Stomach (tissue), 9 donors: Measurements from ENCODE around the gene ISG20. TPM values are rescaled to one million over a fixed set of nuclear protein-coding genes. Genes with fewer than 3 reads are reported as not detected.

Experiments used
- DNase-seq, 2 donors: peaks; one replicate each; pipeline versions ENCODE4 v3.0.0 to v3.0.0-alpha.2; 2013 to 2019
- H3K27ac ChIP-seq, 5 donors: fragments of 200-600 bp in 4 of 5; sonication (generic) in 4 of 5; one replicate each; pipeline ENCODE4 v1.5.1; 2013 to 2019; ENCODE audit warnings: mild to moderate bottlenecking in 1 of 5, moderate library complexity in 1 of 5
- H3K27me3 ChIP-seq, 3 donors: fragments of 200-600 bp; sonication (generic); one replicate each; pipeline ENCODE4 v1.5.1; 2017 to 2019; ENCODE audit warnings: mixed run types in 1 of 3
- H3K36me3 ChIP-seq, 4 donors: fragments of 200-600 bp; sonication (generic); 1 replicate in 3 of 4; 2 replicates in 1 of 4; pipeline ENCODE4 v1.5.1; 2016 to 2019
- H3K4me1 ChIP-seq, 4 donors: fragments of 200-600 bp; sonication (generic); one replicate each; pipeline ENCODE4 v1.5.1; 2016 to 2019
- H3K4me3 ChIP-seq, 4 donors: fragments of 200-600 bp; sonication (generic) in 3 of 4; one replicate each; pipeline ENCODE4 v1.5.1; 2016 to 2019; ENCODE audit warnings: mild to moderate bottlenecking in 1 of 4
- H3K9me3 ChIP-seq, 4 donors: fragments of 200-600 bp; sonication (generic); one replicate each; pipeline ENCODE4 v1.5.1; 2016 to 2019
- EP300 ChIP-seq: sonication (generic); formaldehyde crosslinking; IDR thresholded peaks from one replicate; pipeline ENCODE4 v1.6.1; 2017; ENCODE audit warnings: antibody characterized with exemption
- POLR2A ChIP-seq, 4 donors: fragments of 450-650 bp; IDR thresholded peaks; one replicate each; pipeline ENCODE4 v1.6.1; 2016; ENCODE audit warnings: antibody characterized with exemption in 4 of 4, control low read depth in 2 of 4, mild to moderate bottlenecking in 1 of 4, moderate library complexity in 1 of 4
- POLR2AphosphoS5 ChIP-seq, 3 donors: sonication (generic); formaldehyde crosslinking; IDR thresholded peaks; one replicate each; pipeline ENCODE4 v1.6.1; 2016; ENCODE audit warnings: antibody characterized with exemption in 3 of 3
- WGBS, 5 donors: extraction: QIAGEN DNeasy Blood & Tissue Kit in 3 of 5; methylation state at CpG; one replicate each; pipeline versions ENCODE4 v1.1.5 to v1.1.7; 2013 to 2018; 5-methylcytosine and 5-hydroxymethylcytosine counted together
- intact Hi-C: fragments of 100-400 bp; cut with DNase I; formaldehyde crosslinking; loops from one replicate; pipeline ENCODE4 v1.15.1; 2023; ENCODE audit warnings: low total_unique reads
- polyA plus RNA-seq, 3 donors: library from polyadenylated mRNA; stranded (reverse); fragments of 200-250 nt; gene quantifications; one replicate each; pipeline ENCODE4 v1.2.3, GENCODE V29; 2013
- total RNA-seq, 5 donors: library from RNA; depleted of rRNA; stranded (reverse); fragments of >200 nt; gene quantifications; one replicate each; pipeline versions ENCODE4 v1.1.0 to v1.2.3, GENCODE V29; 2014 to 2016
- TF ChIP-seq, protein P1 (sequence below), 7 experiments: fragments of 450-650 bp in 4 of 7; fragments of 200-600 bp in 3 of 7; sonication (generic) in 3 of 7; IDR thresholded peaks; one replicate each; pipeline ENCODE4 v1.5.1; 2016 to 2019; ENCODE audit warnings: antibody characterized with exemption in 7 of 7, control low read depth in 2 of 7, mild to moderate bottlenecking in 1 of 7
- donor health status: healthy with polysubstance abuse.
- donor health status: Bipolar disorder and iron deficiency.
- donor health status: healthy.

Gene ISG20
- total and polyA plus RNA-seq, 8 donors: 15.6 to 137 (median 73.9) TPM

DNA sequence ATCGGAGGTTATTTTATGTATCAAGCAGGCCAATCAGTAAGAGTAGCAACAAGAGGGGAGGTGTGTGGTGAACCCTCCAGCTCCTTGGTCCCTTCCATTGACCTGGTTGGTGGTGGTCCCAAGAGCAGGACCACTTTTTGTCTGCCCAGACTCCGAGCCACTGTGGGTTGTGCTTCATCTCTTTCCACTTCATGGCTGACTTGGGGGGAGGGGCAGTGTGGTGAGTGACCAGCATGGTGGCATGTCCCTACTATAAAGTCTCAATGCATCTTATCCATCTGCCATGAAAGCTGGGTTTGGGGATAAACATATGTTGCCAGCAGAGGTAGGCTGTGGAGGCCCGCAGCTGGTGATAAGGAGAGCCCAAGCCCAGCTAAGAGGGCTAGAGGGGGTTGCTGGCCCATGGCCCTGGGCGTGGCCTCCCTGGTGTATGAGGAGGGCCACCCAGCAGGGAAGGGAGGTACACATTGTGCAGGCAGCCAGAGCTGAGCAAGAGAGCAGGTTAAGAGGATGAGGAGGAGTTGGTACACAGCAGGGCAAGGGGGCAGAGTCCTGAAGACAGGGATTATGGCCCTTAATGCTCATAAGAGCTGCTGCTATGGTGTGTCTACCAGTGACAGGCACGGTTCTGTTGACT lies 10.7 kb upstream of the ISG20 start:
- DNase-seq: no peak
- intact Hi-C loops: no loop called here
- Histone ChIP-seq H3K27me3 (no peaks in the 10 kb centered on the region), H3K27ac (peak overlapping the region in 3 of 5 donors; percentile 1 to 33 (median 32)), H3K9me3 (no peaks in the 10 kb centered on the region), H3K4me3 (no peak overlapping the region), H3K36me3 (peaks cover 23 to 70% (median 66%) of the 10 kb centered on the region in 4 donors), H3K4me1 (peaks cover 23 to 74% (median 43%) of the 10 kb centered on the region in 4 donors)
- 73 to 90% (median 75%) methylated on average over 5 of the region's 5 CpGs for WGBS, 5 donors
- TF ChIP-seq, protein P1, sequence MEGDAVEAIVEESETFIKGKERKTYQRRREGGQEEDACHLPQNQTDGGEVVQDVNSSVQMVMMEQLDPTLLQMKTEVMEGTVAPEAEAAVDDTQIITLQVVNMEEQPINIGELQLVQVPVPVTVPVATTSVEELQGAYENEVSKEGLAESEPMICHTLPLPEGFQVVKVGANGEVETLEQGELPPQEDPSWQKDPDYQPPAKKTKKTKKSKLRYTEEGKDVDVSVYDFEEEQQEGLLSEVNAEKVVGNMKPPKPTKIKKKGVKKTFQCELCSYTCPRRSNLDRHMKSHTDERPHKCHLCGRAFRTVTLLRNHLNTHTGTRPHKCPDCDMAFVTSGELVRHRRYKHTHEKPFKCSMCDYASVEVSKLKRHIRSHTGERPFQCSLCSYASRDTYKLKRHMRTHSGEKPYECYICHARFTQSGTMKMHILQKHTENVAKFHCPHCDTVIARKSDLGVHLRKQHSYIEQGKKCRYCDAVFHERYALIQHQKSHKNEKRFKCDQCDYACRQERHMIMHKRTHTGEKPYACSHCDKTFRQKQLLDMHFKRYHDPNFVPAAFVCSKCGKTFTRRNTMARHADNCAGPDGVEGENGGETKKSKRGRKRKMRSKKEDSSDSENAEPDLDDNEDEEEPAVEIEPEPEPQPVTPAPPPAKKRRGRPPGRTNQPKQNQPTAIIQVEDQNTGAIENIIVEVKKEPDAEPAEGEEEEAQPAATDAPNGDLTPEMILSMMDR (IDR thresholded peaks at IDR 0.05): no peak
- TF ChIP-seq POLR2AphosphoS5 (IDR thresholded peaks at IDR 0.05) (no peak), EP300 (no peak), POLR2A (IDR thresholded peaks at IDR 0.05) (no peak)

DNA sequence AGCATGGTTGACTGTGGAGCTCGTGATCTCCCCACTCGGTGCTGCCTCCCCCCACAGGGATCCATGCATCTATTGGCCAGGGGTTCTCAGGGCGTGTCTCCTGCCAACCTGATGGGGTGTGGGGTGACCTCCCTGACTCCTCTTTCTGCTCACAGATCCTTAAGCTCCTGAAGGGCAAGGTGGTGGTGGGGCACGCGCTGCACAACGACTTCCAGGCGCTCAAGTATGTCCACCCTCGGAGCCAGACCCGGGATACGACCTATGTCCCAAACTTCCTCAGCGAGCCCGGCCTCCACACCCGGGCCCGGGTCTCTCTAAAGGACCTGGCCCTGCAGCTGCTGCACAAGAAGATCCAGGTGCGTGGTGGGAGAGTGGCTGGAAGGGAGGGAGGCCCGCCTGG lies 9.7 kb upstream of the ISG20 start:
- intact Hi-C loops: no loop called here
- peaks cover 23 to 74% (median 67%) of the 10 kb centered on the region in 4 donors for H3K36me3 ChIP-seq
- H3K4me1 ChIP-seq: peaks cover 16 to 65% (median 34%) of the 10 kb centered on the region in 4 donors
- H3K27ac ChIP-seq: peak overlapping the region in 2 of 5 donors; percentile 2 to 50
- TF ChIP-seq POLR2AphosphoS5 (IDR thresholded peaks at IDR 0.05) (no peak), EP300 (no peak), POLR2A (IDR thresholded peaks at IDR 0.05) (no peak)
- TF ChIP-seq, protein P1 (IDR thresholded peaks at IDR 0.05): no peak
- WGBS, 5 donors: 87 to 98% (median 95%) methylated on average over 8 to 16 of the region's 16 CpGs
- H3K9me3 ChIP-seq: no peaks in the 10 kb centered on the region
- DNase-seq: no peak
- no peak overlapping the region for H3K4me3 ChIP-seq
- H3K27me3 ChIP-seq: no peaks in the 10 kb centered on the region

DNA sequence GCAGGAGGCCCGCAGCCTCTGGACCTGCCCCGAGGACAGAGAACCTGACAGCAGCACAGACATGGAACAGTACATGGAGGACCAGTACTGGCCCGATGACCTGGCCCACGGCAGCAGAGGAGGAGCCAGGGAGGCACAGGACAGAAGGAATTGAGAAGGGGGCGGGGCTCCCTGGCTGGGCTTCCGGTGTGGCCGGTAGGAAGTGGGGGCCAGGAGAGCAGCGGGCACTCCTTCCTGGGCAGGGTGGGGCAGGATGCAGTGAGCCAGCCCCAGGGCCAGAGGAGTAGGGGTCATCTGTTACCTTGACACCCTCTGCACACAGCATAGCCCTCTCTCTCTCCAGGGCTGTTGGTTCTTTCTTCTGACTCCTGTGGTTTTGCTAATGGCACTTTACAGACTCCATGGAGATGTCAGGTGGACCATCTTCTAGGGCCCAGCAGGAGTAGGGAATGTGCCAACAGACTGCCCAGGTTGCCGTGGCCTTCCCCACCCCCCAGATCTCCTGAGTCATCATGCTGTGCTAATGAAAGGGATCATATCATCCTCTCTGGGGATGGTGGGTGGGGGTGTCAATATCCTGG lies 8.6 kb upstream of the ISG20 start:
- Histone ChIP-seq H3K36me3 (peaks cover 23 to 74% (median 67%) of the 10 kb centered on the region in 4 donors), H3K27ac (peak overlapping the region in 4 of 5 donors; percentile 22 to 75 (median 56)), H3K4me1 (peaks cover 5 to 57% (median 24%) of the 10 kb centered on the region in 4 donors), H3K27me3 (no peaks in the 10 kb centered on the region), H3K9me3 (no peaks in the 10 kb centered on the region), H3K4me3 (no peak overlapping the region)
- peak in 1 of 2 donors; percentile 59 for DNase-seq
- 40 to 69% (median 58%) methylated on average over 5 to 9 of the region's 9 CpGs for WGBS, 5 donors
- TF ChIP-seq, protein P1 (IDR thresholded peaks at IDR 0.05): no peak
- peak in 1 of 3 donors; percentile 19 for TF ChIP-seq POLR2AphosphoS5 (IDR thresholded peaks at IDR 0.05)
- intact Hi-C loops: no loop called here

DNA sequence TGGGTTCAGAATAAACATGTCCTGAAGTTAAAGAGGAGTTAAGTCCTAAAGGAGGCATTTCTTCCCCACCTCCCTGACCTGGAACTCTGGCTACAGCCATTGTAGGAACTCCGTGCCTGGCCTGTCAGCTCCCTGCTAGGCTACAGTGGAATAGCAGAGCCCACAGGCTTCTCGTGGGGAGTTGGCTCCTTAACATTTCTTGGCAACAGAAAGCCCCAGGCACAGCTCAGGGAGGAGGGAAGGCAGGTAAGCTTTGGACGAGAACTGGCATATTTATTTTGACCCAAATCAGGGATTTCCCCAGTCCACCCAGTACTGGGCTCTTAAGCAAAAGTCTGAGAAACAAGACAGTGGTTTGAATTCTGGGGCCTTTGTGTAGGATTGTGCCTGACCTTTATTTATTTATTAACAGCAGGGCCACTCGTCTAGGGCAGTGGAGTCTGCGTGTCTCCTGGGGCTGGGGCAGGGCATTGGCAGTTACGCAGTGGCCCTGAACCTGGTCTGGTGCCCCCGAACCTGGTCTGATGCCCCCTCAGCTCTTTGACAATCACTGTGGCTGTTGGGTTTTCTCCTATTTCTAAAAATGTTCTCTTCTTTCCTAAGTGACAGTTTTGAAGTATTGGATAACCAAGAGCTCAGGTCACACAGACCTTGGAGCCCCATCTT lies 7.9 kb upstream of the ISG20 start:
- DNase-seq: no peak
- peak overlapping the region; percentile 3 to 75 (median 50) for H3K27ac ChIP-seq
- peaks cover 23 to 71% (median 66%) of the 10 kb centered on the region in 4 donors for H3K36me3 ChIP-seq
- no peak for TF ChIP-seq POLR2A (IDR thresholded peaks at IDR 0.05)
- TF ChIP-seq, protein P1 (IDR thresholded peaks at IDR 0.05): no peak
- no peak for TF ChIP-seq EP300
- TF ChIP-seq POLR2AphosphoS5 (IDR thresholded peaks at IDR 0.05): no peak
- peaks cover 10 to 56% (median 27%) of the 10 kb centered on the region in 4 donors for H3K4me1 ChIP-seq
- WGBS, 5 donors: 38 to 79% (median 66%) methylated on average over 7 of the region's 7 CpGs
- intact Hi-C loops: no loop called here
- H3K9me3 ChIP-seq: no peaks in the 10 kb centered on the region
- no peak overlapping the region for H3K4me3 ChIP-seq
- no peaks in the 10 kb centered on the region for H3K27me3 ChIP-seq
